Neuronal stem cell (in vitro differentiated cells): ENCODE measurements around the gene CELA2B.
"Not testable (repeated sequence)": the region's sequence is repeated elsewhere in the genome, so short reads cannot be mapped to it uniquely, and the experiment has no call there.

Source experiments
- DNase-seq: peaks from one replicate; pipeline ENCODE4 v3.0.0-alpha.2; 2013; ENCODE audit warnings: low spot score
- H2AFZ ChIP-seq: one replicate; pipeline ENCODE4 v1.6.1; 2013; ENCODE audit warnings: mild to moderate bottlenecking, low read length, inconsistent platforms
- H2AK5ac ChIP-seq: 2 replicates; pipeline ENCODE4 v1.6.1; 2013; ENCODE audit warnings: low read depth, mild to moderate bottlenecking, inconsistent platforms, low read length, moderate library complexity, mixed read lengths
- H2BK120ac ChIP-seq: 2 replicates; pipeline ENCODE4 v1.6.1; 2013; ENCODE audit warnings: low read depth, mild to moderate bottlenecking, inconsistent platforms, low read length, moderate library complexity, mixed read lengths
- H2BK12ac ChIP-seq: one replicate; pipeline ENCODE4 v1.6.1; 2013; ENCODE audit warnings: low read length, inconsistent platforms
- H2BK15ac ChIP-seq: 2 replicates; pipeline ENCODE4 v1.6.1; 2013; ENCODE audit warnings: mild to moderate bottlenecking, low read length, inconsistent platforms, mixed read lengths
- H2BK5ac ChIP-seq: one replicate; pipeline ENCODE4 v1.6.1; 2013; ENCODE audit warnings: inconsistent platforms, mild to moderate bottlenecking, low read length, moderate library complexity
- H3K14ac ChIP-seq: one replicate; pipeline ENCODE4 v1.6.1; 2013; ENCODE audit warnings: low read length, inconsistent platforms
- H3K18ac ChIP-seq: 2 replicates; pipeline ENCODE4 v1.6.1; 2013; ENCODE audit warnings: low read length, inconsistent platforms
- H3K23ac ChIP-seq: 2 replicates; pipeline ENCODE4 v1.6.1; 2013; ENCODE audit warnings: low read depth, mild to moderate bottlenecking, mixed read lengths, low read length, inconsistent platforms; ENCODE audit not compliant: poor library complexity
- H3K27ac ChIP-seq: replicated peaks from 3 replicates; pipeline ENCODE4 v1.5.1; 2013; ENCODE audit warnings: low read length, inconsistent platforms
- H3K27me3 ChIP-seq, 3 experiments: 2 replicates each; pipeline ENCODE4 v1.6.1; 2013; ENCODE audit warnings: low read length in 3 of 3, mild to moderate bottlenecking in 2 of 3, inconsistent platforms in 1 of 3, low read depth in 1 of 3, mixed read lengths in 1 of 3, moderate library complexity in 1 of 3; ENCODE audit not compliant: control insufficient read depth in 3 of 3, insufficient read depth in 3 of 3
- H3K36me3 ChIP-seq, 2 donors: replicated peaks in 1 of 2; 2 replicates each; pipeline ENCODE4 v1.6.1; 2013; ENCODE audit warnings: low read length in 2 of 2; ENCODE audit not compliant: control insufficient read depth in 2 of 2, insufficient read depth in 2 of 2
- H3K4ac ChIP-seq: 2 replicates; pipeline ENCODE4 v1.6.1; 2013; ENCODE audit warnings: inconsistent platforms, mild to moderate bottlenecking, low read length, moderate library complexity
- H3K4me1 ChIP-seq, 2 donors: 1 replicate in 1 of 2; 2 replicates in 1 of 2; pipeline ENCODE4 v1.6.1; 2013; ENCODE audit warnings: low read length in 2 of 2, low read depth in 1 of 2; ENCODE audit not compliant: control insufficient read depth in 2 of 2, insufficient read depth in 1 of 2
- H3K4me2 ChIP-seq: one replicate; pipeline ENCODE4 v1.6.1; 2013; ENCODE audit warnings: mild to moderate bottlenecking, low read length, inconsistent platforms; ENCODE audit not compliant: insufficient read depth, poor library complexity, severe bottlenecking
- H3K4me3 ChIP-seq, 2 donors: 2 replicates each; pipeline ENCODE4 v1.5.1; 2013; ENCODE audit warnings: low read length in 2 of 2, mild to moderate bottlenecking in 2 of 2, inconsistent platforms in 1 of 2, moderate library complexity in 1 of 2
- H3K79me1 ChIP-seq: one replicate; pipeline ENCODE4 v1.6.1; 2013; ENCODE audit warnings: low read depth, mild to moderate bottlenecking, inconsistent platforms, low read length, moderate library complexity
- H3K9ac ChIP-seq: one replicate; pipeline ENCODE4 v1.6.1; 2013; ENCODE audit warnings: mild to moderate bottlenecking, low read depth, low read length, inconsistent platforms; ENCODE audit not compliant: poor library complexity
- H3K9me3 ChIP-seq, 2 donors: replicated peaks in 1 of 2; 2 replicates each; pipeline versions ENCODE3 to v1.6.1; 2013; ENCODE audit warnings: low read length in 2 of 2, mild to moderate bottlenecking in 2 of 2, inconsistent platforms in 1 of 2, low read depth in 1 of 2, mixed read lengths in 1 of 2, moderate library complexity in 1 of 2; ENCODE audit not compliant: control insufficient read depth in 2 of 2, insufficient read depth in 1 of 2
- H4K8ac ChIP-seq: one replicate; pipeline ENCODE4 v1.6.1; 2013; ENCODE audit warnings: low read depth, mild to moderate bottlenecking, inconsistent platforms, low read length, moderate library complexity
- H4K91ac ChIP-seq: one replicate; pipeline ENCODE4 v1.6.1; 2013; ENCODE audit warnings: low read length, low read depth, mild to moderate bottlenecking, inconsistent platforms; ENCODE audit not compliant: poor library complexity
- WGBS, 2 donors: extraction: QIAGEN DNeasy Blood & Tissue Kit; methylation state at CpG; one replicate each; pipeline ENCODE4 v1.1.7; 2013; ENCODE audit warnings: missing lambda C conversion rate in 2 of 2, mixed read lengths in 1 of 2; ENCODE audit not compliant: insufficient read length in 2 of 2, insufficient replicate concordance in 1 of 2; ENCODE audit errors: extremely low coverage in 2 of 2; 5-methylcytosine and 5-hydroxymethylcytosine counted together

CELA2B gene

DNA sequence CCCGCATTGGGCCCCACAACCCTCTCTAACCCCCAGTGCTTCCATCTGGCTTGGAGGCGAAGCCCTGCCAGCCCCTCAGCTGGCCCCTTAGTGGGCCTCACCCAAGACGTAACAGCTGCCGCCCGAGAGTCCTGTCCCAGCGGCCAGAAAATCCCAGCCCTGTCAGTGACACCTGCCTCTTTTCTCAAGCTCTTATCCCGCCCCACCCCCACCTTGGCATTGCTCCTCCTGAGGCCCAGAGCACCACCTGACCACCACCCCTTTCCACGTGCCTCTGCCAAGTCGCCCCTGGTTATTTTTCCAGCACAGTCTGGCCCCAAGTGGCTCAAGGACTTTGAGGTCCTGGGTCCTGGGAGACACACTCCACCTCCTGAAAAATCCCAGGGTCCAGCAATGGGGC is 43.6 kb upstream of the CELA2B start:
- Histone ChIP-seq H3K4me1 (peaks cover 0 to under 1% of the 10 kb centered on the region in 2 donors), H2BK12ac (no peak overlapping the region), H3K4ac (no peak overlapping the region), H3K9ac (no peak overlapping the region), H2BK5ac (no peak overlapping the region), H2AK5ac (peak overlapping the region; percentile 58), H2BK15ac (no peak overlapping the region), H2AFZ (no peak overlapping the region), H3K27me3 (no peaks in the 10 kb centered on the region), H3K23ac (no peak overlapping the region), H3K9me3 (peaks cover 0 to 3% of the 10 kb centered on the region in 2 donors), H3K79me1 (no peaks in the 10 kb centered on the region), H3K27ac (no peak overlapping the region), H3K18ac (no peak overlapping the region), H3K4me3 (no peak overlapping the region), H4K91ac (no peak overlapping the region), H3K14ac (no peak overlapping the region), H3K4me2 (peak overlapping the region; percentile 14), H4K8ac (no peak overlapping the region), H2BK120ac (no peak overlapping the region), H3K36me3 (no peaks in the 10 kb centered on the region)
- DNase-seq = no peak
- WGBS, 2 donors = no CpG with 5 or more reads among the region's 9 CpGs

DNA sequence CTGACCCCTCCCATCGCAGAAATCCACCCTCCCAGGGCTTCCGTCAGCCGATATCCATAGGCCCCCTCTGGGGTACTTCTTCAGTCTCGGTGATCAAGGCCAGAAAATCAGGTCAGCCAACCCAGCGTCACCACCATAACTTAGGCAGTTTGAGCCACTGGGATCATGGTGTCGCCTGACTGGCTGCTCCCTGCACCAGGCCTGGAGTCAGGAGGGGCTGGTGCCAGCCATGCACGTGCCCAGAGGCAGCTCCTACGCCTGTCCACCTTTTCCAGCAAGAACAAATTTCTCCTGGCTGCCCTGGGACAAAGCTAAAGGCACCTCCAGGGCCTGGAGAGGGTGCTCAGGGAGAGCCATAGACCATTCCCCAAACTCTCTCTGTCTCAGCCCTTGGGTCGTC is 42.4 kb upstream of the CELA2B start:
- Histone ChIP-seq H2BK15ac (no peak overlapping the region), H3K4me1 (no peaks in the 10 kb centered on the region), H3K79me1 (no peaks in the 10 kb centered on the region), H3K9ac (no peak overlapping the region), H4K8ac (no peak overlapping the region), H2BK5ac (no peak overlapping the region), H3K4me3 (no peak overlapping the region), H3K27ac (no peak overlapping the region), H3K27me3 (no peaks in the 10 kb centered on the region), H3K4ac (no peak overlapping the region), H3K9me3 (peaks cover 0 to 3% of the 10 kb centered on the region in 2 donors), H3K23ac (no peak overlapping the region), H4K91ac (no peak overlapping the region), H2BK12ac (no peak overlapping the region), H3K36me3 (no peaks in the 10 kb centered on the region), H2AK5ac (no peak overlapping the region), H2AFZ (no peak overlapping the region), H3K18ac (peak overlapping the region; percentile 15), H2BK120ac (no peak overlapping the region), H3K4me2 (no peak overlapping the region), H3K14ac (no peak overlapping the region)
- no CpG with 5 or more reads among the region's 9 CpGs for WGBS, 2 donors
- DNase-seq = no peak

- not testable (repeated sequence) for H2BK5ac ChIP-seq, H3K23ac ChIP-seq, H3K36me3 ChIP-seq, H2BK120ac ChIP-seq, H3K9me3 ChIP-seq, H3K18ac ChIP-seq, H3K4me2 ChIP-seq, H4K91ac ChIP-seq, DNase-seq, H2AFZ ChIP-seq, H2AK5ac ChIP-seq, H3K4me3 ChIP-seq, H3K4ac ChIP-seq, H3K4me1 ChIP-seq, H4K8ac ChIP-seq, H3K9ac ChIP-seq, H3K14ac ChIP-seq, H3K79me1 ChIP-seq, H3K27me3 ChIP-seq, H3K27ac ChIP-seq, H2BK12ac ChIP-seq, H2BK15ac ChIP-seq
- WGBS, 2 donors = no CpG with 5 or more reads among the region's 8 CpGs
These were observed 41.2 kb upstream of the CELA2B start for GRCh38 chr1:15434739-15435138.

DNA sequence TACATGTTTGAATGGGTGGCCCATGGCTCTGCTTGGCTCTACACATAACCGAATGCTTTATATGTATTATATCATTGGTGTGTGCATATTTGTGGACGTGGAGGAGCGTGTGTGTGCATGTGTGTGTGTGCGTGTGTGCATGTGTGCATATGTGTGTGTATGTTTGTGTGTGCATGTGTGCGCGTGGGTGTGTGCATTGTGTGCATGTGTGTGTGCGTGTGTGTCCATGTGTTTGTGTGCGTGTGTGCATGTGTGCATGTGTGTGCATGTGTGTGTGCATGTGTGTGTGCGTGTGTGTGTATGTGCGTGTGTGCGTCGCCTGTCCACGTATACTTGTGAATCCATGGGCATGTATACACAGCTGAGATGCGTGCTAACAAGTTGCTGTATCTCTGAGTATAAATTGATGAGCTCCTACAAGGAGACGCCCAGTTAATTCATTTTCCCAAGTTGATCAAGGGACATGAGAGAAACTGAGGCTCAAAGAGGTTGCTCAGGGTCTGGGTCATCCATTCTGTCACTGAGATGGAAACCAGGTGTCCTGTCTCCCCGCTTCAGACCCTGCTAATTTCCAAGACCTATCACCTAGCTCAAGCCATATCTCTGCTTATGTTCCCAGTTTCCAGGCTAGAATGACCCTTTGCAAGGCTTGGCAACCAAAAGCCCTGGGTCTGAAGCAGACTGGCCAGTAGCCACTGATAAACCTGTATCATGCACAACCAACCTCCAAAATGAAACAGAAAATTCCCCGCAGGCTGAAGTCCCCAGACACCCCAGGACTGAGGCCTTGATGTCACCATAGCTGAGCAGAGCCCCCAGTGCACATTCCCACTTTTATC is 40.4 kb upstream of the CELA2B start:
- H3K4ac ChIP-seq = no peak overlapping the region
- no peak for DNase-seq
- H3K27ac ChIP-seq = no peak overlapping the region
- H3K4me2 ChIP-seq = no peak overlapping the region
- no peak overlapping the region for H3K18ac ChIP-seq
- no peaks in the 10 kb centered on the region for H3K27me3 ChIP-seq
- H3K23ac ChIP-seq = no peak overlapping the region
- no peak overlapping the region for H2AFZ ChIP-seq
- H2BK12ac ChIP-seq = no peak overlapping the region
- WGBS, 2 donors = no CpG with 5 or more reads among the region's 17 CpGs
- H3K9me3 ChIP-seq = peaks cover 0 to 3% of the 10 kb centered on the region in 2 donors
- no peak overlapping the region for H2BK5ac ChIP-seq
- H3K36me3 ChIP-seq = no peaks in the 10 kb centered on the region
- H3K79me1 ChIP-seq = no peaks in the 10 kb centered on the region
- H3K4me3 ChIP-seq = peak overlapping the region in 1 of 2 donors; percentile 47
- H4K8ac ChIP-seq = peak overlapping the region; percentile 67
- H3K4me1 ChIP-seq = no peaks in the 10 kb centered on the region
- H2BK15ac ChIP-seq = no peak overlapping the region
- no peak overlapping the region for H2BK120ac ChIP-seq
- H2AK5ac ChIP-seq = no peak overlapping the region
- H3K9ac ChIP-seq = peak overlapping the region; percentile 63
- H3K14ac ChIP-seq = no peak overlapping the region
- peak overlapping the region; percentile 49 for H4K91ac ChIP-seq
